ENCODE measurements around the gene GAPDH.
A peak's percentile ranks its signal among the peaks of the same experiment; 100 is the strongest.
"Not testable (repeated sequence)": the region's sequence is repeated elsewhere in the genome, so short reads cannot be mapped to it uniquely, and the experiment has no call there.

Gene GAPDH

GRCh38 chr12:6533923-6534694, at the start of gene GAPDH:
Gene GAPDH, plus strand, starts transcription at chr12:6534517. Its CDS starts 316 bp downstream, at chr12:6534833.
- H3K4me1 ChIP-seq (ENCODE audit: control insufficient read depth, insufficient read depth, low read length, unreplicated experiment), result peaks cover 14% of the 10 kb centered on the region
- peak within 1 kb of the TSS; percentile 83 for H3K4me3 ChIP-seq (ENCODE audit: low read depth, low read length)
- peaks cover 41% of the 10 kb centered on the region for H3K36me3 ChIP-seq (ENCODE audit: insufficient read depth, low read length)
- H3K27me3 ChIP-seq (ENCODE audit: insufficient read depth, low read length), result no peaks in the 10 kb centered on the region
- peaks cover 35% of the 10 kb centered on the region for H3K79me2 ChIP-seq (ENCODE audit: control insufficient read depth, insufficient read depth, low read length, unreplicated experiment)
- peak within 1 kb of the TSS; percentile 97 for H3K27ac ChIP-seq (ENCODE audit: low read depth, low read length)
- H2AFZ ChIP-seq (ENCODE audit: low read length, unreplicated experiment), result no peak within 1 kb of the TSS

- Histone ChIP-seq H3K36me3 (ENCODE audit: insufficient read depth, low read length) (peaks cover 8% of the 10 kb centered on the region), H2AFZ (ENCODE audit: low read length, unreplicated experiment) (no peak overlapping the region), H3K79me2 (ENCODE audit: control insufficient read depth, insufficient read depth, low read length, unreplicated experiment) (peaks cover 14% of the 10 kb centered on the region), H3K27ac (ENCODE audit: low read depth, low read length) (no peak overlapping the region), H3K27me3 (ENCODE audit: insufficient read depth, low read length) (no peaks in the 10 kb centered on the region), H3K4me1 (ENCODE audit: control insufficient read depth, insufficient read depth, low read length, unreplicated experiment) (peaks cover 8% of the 10 kb centered on the region), H3K4me3 (ENCODE audit: low read depth, low read length) (no peak overlapping the region)
Measured at GRCh38 chr12:6488240-6488639, 46.1 kb upstream of the GAPDH start.

- Histone ChIP-seq H3K4me1 (ENCODE audit: control insufficient read depth, insufficient read depth, low read length, unreplicated experiment) (peaks cover 8% of the 10 kb centered on the region), H3K27me3 (ENCODE audit: insufficient read depth, low read length) (no peaks in the 10 kb centered on the region)
Measured at GRCh38 chr12:6489449-6489848, 44.9 kb upstream of the GAPDH start.

GRCh38 chr12:6490673-6491072, 43.6 kb upstream of the GAPDH start:
- Histone ChIP-seq H3K36me3 (ENCODE audit: insufficient read depth, low read length) (peaks cover 14% of the 10 kb centered on the region), H3K79me2 (ENCODE audit: control insufficient read depth, insufficient read depth, low read length, unreplicated experiment) (peaks cover 28% of the 10 kb centered on the region), H3K4me1 (ENCODE audit: control insufficient read depth, insufficient read depth, low read length, unreplicated experiment) (peaks cover 19% of the 10 kb centered on the region)
- not testable (repeated sequence) for H3K4me3 ChIP-seq (ENCODE audit: low read depth, low read length); H3K27me3 ChIP-seq (ENCODE audit: insufficient read depth, low read length); H3K27ac ChIP-seq (ENCODE audit: low read depth, low read length); H2AFZ ChIP-seq (ENCODE audit: low read length, unreplicated experiment)

More at GRCh38 chr12:6489449-6489848, 44.9 kb upstream of the GAPDH start:
- Histone ChIP-seq H3K27ac (ENCODE audit: low read depth, low read length) (no peak overlapping the region), H3K4me3 (ENCODE audit: low read depth, low read length) (no peak overlapping the region), H3K79me2 (ENCODE audit: control insufficient read depth, insufficient read depth, low read length, unreplicated experiment) (peaks cover 15% of the 10 kb centered on the region), H2AFZ (ENCODE audit: low read length, unreplicated experiment) (no peak overlapping the region), H3K36me3 (ENCODE audit: insufficient read depth, low read length) (peaks cover 8% of the 10 kb centered on the region)

DNA sequence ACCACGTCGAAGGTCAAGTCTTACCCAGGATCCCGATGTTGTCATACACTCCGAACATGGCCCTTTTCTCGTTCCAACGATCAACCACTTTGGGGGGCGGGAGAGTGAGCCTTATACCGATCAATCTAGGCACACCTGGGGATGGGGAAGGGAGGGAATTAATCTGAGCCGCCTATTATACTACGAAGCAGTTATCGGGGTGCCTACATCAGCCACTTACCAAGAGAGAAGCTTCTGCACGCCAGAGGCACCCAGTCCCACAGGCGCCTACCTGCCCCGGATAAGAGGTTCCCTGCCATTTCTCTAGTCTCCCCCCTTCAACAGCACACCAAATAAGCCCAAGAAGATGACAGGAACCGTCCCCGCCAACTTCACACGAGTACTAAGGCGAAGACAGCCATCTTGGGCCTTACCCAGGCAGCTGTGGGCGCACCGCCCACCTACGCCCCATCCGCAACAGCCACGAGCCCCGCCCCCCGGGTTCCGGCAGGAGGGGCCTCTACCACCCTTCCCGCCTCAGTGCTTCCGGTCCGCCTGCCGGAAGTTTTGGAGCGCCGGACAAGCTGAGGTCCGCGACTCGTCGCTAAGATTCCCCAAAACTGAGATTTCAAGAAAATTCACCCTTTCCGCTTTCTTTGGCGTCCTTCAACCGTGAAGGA, 41.4 kb upstream of the GAPDH start, which contains the start of gene MRPL51:
MRPL51 (minus strand) TSS at position 425 of the 659 bp plus-strand sequence; CDS start at position 299, 126 bp downstream.
- Histone ChIP-seq H3K27me3 (ENCODE audit: insufficient read depth, low read length) (no peaks in the 10 kb centered on the region), H3K4me3 (ENCODE audit: low read depth, low read length) (peak within 1 kb of the TSS; percentile 95), H3K79me2 (ENCODE audit: control insufficient read depth, insufficient read depth, low read length, unreplicated experiment) (peaks cover 43% of the 10 kb centered on the region), H2AFZ (ENCODE audit: low read length, unreplicated experiment) (peak within 1 kb of the TSS; percentile 98), H3K27ac (ENCODE audit: low read depth, low read length) (peak within 1 kb of the TSS; percentile 97), H3K4me1 (ENCODE audit: control insufficient read depth, insufficient read depth, low read length, unreplicated experiment) (peaks cover 20% of the 10 kb centered on the region), H3K36me3 (ENCODE audit: insufficient read depth, low read length) (peaks cover 21% of the 10 kb centered on the region)

GRCh38 chr12:6493497-6494257, 40.6 kb upstream of the GAPDH start, which contains the start of gene NCAPD2:
Gene NCAPD2, plus strand, starts transcription at chr12:6494102. Its CDS starts 997 bp downstream, at chr12:6495099.
- Histone ChIP-seq H3K4me3 (ENCODE audit: low read depth, low read length) (peak within 1 kb of the TSS; percentile 95), H3K36me3 (ENCODE audit: insufficient read depth, low read length) (peaks cover 21% of the 10 kb centered on the region), H2AFZ (ENCODE audit: low read length, unreplicated experiment) (peak within 1 kb of the TSS; percentile 98), H3K27me3 (ENCODE audit: insufficient read depth, low read length) (no peaks in the 10 kb centered on the region), H3K4me1 (ENCODE audit: control insufficient read depth, insufficient read depth, low read length, unreplicated experiment) (peaks cover 20% of the 10 kb centered on the region), H3K79me2 (ENCODE audit: control insufficient read depth, insufficient read depth, low read length, unreplicated experiment) (peaks cover 50% of the 10 kb centered on the region), H3K27ac (ENCODE audit: low read depth, low read length) (peak within 1 kb of the TSS; percentile 97)

DNA sequence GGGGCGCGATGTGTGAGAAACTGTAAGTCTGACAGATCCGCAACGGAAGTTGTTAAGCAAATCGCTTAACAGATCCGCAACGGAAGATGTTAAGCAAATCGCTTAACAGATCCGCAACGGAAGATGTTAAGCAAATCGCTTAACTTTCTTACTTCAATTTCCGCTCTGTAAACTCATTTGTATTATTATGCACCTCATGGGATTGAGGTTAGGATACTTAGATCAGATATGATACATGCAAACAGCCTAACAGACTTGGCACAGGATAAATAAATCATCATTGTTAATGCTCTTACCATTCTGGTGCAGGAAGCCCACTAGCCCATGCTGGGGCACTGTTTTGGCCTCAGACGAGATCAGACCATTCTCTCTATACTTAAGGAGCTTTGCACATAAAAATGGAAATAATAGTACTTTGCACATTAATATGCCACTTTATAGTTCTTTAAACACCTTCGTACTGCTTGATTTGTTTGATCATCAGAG, 40.0 kb upstream of the GAPDH start:
- H3K27ac ChIP-seq (ENCODE audit: low read depth, low read length), result peak overlapping the region; percentile 97
- peaks cover 20% of the 10 kb centered on the region for H3K4me1 ChIP-seq (ENCODE audit: control insufficient read depth, insufficient read depth, low read length, unreplicated experiment)
- H2AFZ ChIP-seq (ENCODE audit: low read length, unreplicated experiment), result no peak overlapping the region
- H3K36me3 ChIP-seq (ENCODE audit: insufficient read depth, low read length), result peaks cover 21% of the 10 kb centered on the region
- H3K79me2 ChIP-seq (ENCODE audit: control insufficient read depth, insufficient read depth, low read length, unreplicated experiment), result peaks cover 50% of the 10 kb centered on the region
- H3K27me3 ChIP-seq (ENCODE audit: insufficient read depth, low read length), result no peaks in the 10 kb centered on the region
- H3K4me3 ChIP-seq (ENCODE audit: low read depth, low read length), result peak overlapping the region; percentile 95

- Histone ChIP-seq H3K27me3 (ENCODE audit: insufficient read depth, low read length) (no peaks in the 10 kb centered on the region), H3K79me2 (ENCODE audit: control insufficient read depth, insufficient read depth, low read length, unreplicated experiment) (peaks cover 54% of the 10 kb centered on the region), H2AFZ (ENCODE audit: low read length, unreplicated experiment) (no peak overlapping the region), H3K4me1 (ENCODE audit: control insufficient read depth, insufficient read depth, low read length, unreplicated experiment) (peaks cover 20% of the 10 kb centered on the region), H3K4me3 (ENCODE audit: low read depth, low read length) (peak overlapping the region; percentile 95), H3K27ac (ENCODE audit: low read depth, low read length) (peak overlapping the region; percentile 97), H3K36me3 (ENCODE audit: insufficient read depth, low read length) (peaks cover 24% of the 10 kb centered on the region)
Measured at GRCh38 chr12:6494968-6495367, 39.3 kb upstream of the GAPDH start.

DNA sequence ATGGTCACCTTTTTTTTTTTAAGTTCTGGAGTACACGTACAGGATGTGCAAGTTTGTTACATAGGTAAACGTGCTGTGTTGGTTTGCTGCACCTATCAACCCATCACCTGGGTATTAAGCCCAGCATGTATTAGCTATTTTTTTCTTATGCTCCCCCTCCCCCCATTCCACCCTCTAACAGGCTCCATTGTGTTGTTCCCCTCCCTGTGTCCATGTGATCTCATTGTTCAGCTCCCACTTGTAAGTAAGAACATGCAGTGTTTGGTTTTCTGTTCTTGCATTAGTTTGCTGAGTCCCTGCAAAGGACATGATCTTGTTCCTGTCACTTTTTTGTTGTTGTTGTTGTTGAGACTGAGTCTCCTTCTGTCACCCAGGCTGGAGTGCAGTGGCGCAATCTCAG, 37.0 kb upstream of the GAPDH start:
- H3K27ac ChIP-seq (ENCODE audit: low read depth, low read length); H3K27me3 ChIP-seq (ENCODE audit: insufficient read depth, low read length); H3K4me3 ChIP-seq (ENCODE audit: low read depth, low read length); H2AFZ ChIP-seq (ENCODE audit: low read length, unreplicated experiment): not testable (repeated sequence)
- Histone ChIP-seq H3K36me3 (ENCODE audit: insufficient read depth, low read length) (peaks cover 17% of the 10 kb centered on the region), H3K79me2 (ENCODE audit: control insufficient read depth, insufficient read depth, low read length, unreplicated experiment) (peaks cover 64% of the 10 kb centered on the region), H3K4me1 (ENCODE audit: control insufficient read depth, insufficient read depth, low read length, unreplicated experiment) (peaks cover 13% of the 10 kb centered on the region)

DNA sequence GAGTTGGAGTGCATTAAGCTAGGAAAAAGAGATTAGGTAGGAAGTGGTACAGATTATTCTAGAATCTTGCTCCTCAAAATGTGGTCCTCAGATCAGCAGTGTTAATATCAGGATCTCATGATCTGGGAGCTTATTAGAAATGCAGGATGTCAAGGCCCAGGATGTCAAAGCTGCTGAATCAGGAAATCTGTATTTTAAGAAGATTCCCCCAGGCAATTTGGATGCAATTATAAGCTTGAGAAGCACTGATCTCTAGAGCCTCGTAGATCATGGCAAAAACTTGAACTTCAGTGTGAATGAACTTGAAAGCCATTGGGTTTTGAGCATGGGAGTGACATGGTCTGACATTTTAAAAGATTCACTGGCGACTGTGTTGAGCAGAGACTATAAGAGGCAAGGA, 33.9 kb upstream of the GAPDH start:
- peaks cover 3% of the 10 kb centered on the region for H3K4me1 ChIP-seq (ENCODE audit: control insufficient read depth, insufficient read depth, low read length, unreplicated experiment)
- H3K27ac ChIP-seq (ENCODE audit: low read depth, low read length), result no peak overlapping the region
- no peak overlapping the region for H3K4me3 ChIP-seq (ENCODE audit: low read depth, low read length)
- H2AFZ ChIP-seq (ENCODE audit: low read length, unreplicated experiment), result no peak overlapping the region
- H3K79me2 ChIP-seq (ENCODE audit: control insufficient read depth, insufficient read depth, low read length, unreplicated experiment), result peaks cover 59% of the 10 kb centered on the region
- peaks cover 15% of the 10 kb centered on the region for H3K36me3 ChIP-seq (ENCODE audit: insufficient read depth, low read length)
- no peaks in the 10 kb centered on the region for H3K27me3 ChIP-seq (ENCODE audit: insufficient read depth, low read length)
